KOPT-K1 (cell line): ENCODE measurements around the gene SCMH1.

Experiments
- H3K27ac ChIP-seq: fragments of 200-600 bp; sonication (generic); 2 replicates; pipeline ENCODE4 v1.5.1; 2016; ENCODE audit warnings: antibody characterized with exemption, mild to moderate bottlenecking, low read depth, low read length; ENCODE audit not compliant: poor library complexity, severe bottlenecking
- H3K36me3 ChIP-seq: fragments of 200-600 bp; sonication (generic); 2 replicates; pipeline ENCODE4 v1.5.1; 2017; ENCODE audit warnings: antibody characterized with exemption, mild to moderate bottlenecking, low read length, moderate library complexity; ENCODE audit not compliant: insufficient read depth
- H3K9me3 ChIP-seq: fragments of 200-600 bp; sonication (generic); 2 replicates; pipeline ENCODE4 v1.5.1; 2017; ENCODE audit warnings: antibody characterized with exemption, low read length, mild to moderate bottlenecking; ENCODE audit not compliant: insufficient read depth, poor library complexity, severe bottlenecking

Gene SCMH1

DNA sequence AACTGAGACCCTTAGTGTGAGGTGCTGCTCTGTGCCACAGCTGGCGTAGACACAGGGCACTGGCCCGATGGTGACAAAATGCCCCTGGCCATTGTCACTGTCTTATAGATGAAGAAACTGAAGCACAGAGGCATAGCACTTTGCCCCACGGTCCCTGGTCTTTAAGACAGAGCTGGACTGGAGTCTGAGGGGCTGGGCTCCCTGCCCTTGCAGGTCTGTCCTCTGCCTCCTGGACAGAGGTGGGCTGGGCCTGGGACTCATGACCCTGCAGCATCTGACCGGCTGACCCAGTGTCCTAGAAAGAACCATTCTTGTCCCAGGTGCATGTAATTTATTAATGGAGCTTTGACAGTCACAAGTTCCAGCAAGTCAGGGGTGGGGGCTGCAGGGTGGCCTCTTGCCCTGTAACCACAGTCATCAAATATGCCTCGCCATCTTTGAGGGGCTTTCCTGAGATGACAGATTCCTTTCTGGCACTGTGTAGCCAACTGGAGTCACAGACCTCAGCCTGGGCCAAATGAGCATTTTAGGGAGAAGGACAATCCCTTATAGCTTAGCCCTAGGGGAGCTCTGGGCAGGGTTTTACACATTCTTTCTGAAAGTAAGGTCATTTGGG, 226.7 kb downstream of the SCMH1 start:
- Histone ChIP-seq H3K27ac (peak overlapping the region; percentile 51), H3K9me3 (no peaks in the 10 kb centered on the region), H3K36me3 (peaks cover 100% of the 10 kb centered on the region)

DNA sequence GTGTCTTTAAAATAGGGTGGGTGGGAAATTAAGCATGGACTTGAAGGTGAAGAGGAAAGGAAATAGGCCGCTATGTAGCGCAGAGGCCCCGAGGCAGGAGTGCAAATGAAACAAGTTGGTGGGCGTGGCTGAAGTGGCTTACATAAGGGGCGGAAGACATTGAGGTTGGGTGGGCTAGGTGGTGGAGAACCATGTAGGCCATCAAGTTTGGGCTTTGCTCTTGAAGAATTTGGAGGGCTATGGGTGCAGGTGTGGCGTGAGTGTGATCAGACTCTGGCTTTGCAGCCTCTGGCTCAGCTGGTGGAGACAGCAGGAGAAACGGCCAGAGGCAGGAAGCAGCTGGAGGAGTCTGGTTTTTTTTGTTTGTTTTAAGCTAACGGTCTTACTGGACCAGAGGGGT, 227.2 kb downstream of the SCMH1 start:
- Histone ChIP-seq H3K27ac (peak overlapping the region; percentile 51), H3K9me3 (no peaks in the 10 kb centered on the region), H3K36me3 (peaks cover 100% of the 10 kb centered on the region)

DNA sequence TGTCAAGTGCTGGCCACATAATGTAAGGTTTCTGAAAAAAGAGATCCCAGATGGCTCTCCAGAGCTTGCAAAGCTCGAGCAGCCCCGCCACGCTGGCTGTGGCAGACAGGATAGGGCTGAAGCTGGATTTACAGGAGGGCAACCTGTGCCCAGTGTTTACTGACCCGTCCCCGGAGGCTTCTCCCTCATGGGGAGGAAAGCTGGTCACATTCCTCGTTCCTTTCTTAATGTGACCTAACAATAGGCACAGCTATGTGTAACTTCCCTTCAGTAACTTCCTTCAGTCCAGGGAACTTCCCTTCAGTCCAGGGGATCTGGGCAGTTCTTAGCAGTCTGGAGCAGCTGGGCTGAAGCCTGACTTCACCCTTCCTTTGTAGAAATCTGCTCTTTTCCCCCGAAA, 228.3 kb downstream of the SCMH1 start:
- peaks cover 100% of the 10 kb centered on the region for H3K36me3 ChIP-seq
- H3K9me3 ChIP-seq = no peaks in the 10 kb centered on the region

DNA sequence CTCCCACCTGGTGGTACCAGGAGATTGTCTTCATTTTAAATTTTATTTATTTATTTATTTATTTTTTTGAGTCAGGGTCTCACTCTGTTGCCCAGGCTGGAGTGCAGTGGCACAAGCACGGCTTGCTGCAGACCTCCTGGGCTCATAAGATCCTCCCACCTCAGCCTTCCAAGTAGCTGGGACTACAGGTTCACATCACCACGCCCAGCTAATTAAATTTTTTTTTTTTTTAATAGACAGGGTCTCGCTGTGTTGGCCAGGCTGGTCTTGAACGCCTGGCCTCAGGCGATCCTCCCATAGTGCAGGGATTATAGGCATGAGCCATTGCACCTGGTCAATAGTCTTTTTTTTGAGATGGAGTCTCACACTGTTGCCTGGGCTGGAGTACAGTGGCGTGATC, 229.1 kb downstream of the SCMH1 start:
- peaks cover 100% of the 10 kb centered on the region for H3K36me3 ChIP-seq
- H3K27ac ChIP-seq = no peak overlapping the region
- H3K9me3 ChIP-seq = no peaks in the 10 kb centered on the region

More for the DNA sequence above, 228.3 kb downstream of the SCMH1 start:
- H3K27ac ChIP-seq = peak overlapping the region; percentile 51

DNA sequence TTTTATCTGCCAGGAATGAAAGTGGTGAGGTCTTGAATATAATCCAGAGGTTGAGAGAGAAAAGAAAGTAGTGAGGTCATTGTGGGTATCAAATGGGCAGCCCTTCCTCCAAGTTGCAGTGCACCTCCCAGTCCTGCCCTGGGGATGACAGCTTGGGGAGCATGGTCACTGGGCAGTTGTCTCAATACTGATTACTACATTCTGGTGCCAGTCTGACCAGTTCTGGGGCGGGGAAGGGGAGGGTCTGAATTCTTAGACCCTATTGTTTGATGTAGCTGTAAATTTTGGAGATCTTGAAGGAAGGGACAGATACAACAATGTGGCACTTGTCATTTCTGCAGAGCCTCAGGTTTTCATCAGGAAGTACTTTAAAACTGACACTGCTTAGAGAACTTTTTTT, 231.8 kb downstream of the SCMH1 start:
- H3K36me3 ChIP-seq = peaks cover 100% of the 10 kb centered on the region
- no peaks in the 10 kb centered on the region for H3K9me3 ChIP-seq
- H3K27ac ChIP-seq = no peak overlapping the region

DNA sequence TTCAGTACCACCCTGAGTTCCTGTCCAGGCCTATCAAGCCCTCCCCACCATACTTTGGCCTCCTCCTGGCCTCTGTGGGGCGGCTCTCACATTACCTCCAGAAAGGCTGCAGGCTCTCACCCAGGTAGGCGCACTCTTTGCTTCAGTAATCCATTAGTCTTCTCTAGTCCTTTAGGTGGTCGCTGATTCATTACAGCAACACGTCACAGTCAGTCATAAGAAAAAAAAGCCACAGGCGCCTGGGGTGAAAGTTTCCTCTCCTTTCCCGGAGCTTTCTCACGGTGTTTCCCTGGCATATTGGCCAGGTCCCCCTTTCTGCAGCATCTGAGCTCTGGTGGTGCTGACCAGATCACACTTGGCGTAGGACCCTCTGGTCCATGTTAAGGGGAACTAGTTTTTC, 232.6 kb downstream of the SCMH1 start:
- H3K27ac ChIP-seq = no peak overlapping the region
- H3K36me3 ChIP-seq = peaks cover 100% of the 10 kb centered on the region

DNA sequence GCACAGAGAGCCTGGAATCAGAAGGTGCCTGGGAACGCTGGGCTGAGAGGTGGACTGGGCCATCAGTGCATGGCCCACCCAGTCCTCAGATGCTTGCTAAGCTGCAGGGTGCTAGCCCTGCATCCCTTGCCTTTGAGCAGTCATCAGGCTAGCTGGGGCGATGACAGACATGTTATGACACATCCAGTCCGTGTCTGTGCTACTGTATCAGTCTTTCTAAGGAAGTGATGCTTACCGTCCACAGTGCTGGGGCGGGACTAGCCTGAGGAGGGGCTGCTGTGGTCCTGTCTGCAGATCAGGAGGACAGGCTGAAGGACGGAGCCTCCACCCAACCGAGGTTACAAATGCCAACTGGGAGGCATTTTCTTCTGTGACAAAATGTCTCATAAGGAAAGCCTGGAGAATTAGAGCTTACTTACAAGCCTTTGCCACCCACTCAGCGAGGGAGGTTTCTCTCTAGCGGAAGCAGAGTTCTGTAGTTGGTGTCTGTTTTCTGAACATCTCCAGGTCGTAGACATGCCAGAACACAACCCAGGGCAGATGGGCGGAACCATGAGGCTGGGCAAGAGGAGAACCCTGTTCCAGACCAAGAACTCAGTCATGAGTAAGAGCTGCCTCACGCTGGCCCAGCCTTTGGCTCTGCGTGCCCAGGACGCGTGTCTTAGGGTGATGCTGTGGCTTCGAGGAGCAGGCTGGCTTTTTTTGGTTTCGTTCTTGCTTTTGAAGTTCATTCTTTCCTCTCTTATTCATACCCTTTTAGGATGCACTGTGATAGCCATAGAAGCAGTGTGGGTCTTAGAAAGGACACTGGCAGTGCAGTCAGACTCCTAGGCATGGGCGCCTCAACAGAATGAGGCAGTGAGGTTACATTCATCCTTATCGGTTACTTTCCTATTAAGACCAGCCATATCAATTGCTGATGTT, 234.9 kb downstream of the SCMH1 start:
- Histone ChIP-seq H3K9me3 (no peaks in the 10 kb centered on the region), H3K36me3 (peaks cover 98% of the 10 kb centered on the region), H3K27ac (no peak overlapping the region)

More for the DNA sequence above, 232.6 kb downstream of the SCMH1 start:
- no peaks in the 10 kb centered on the region for H3K9me3 ChIP-seq

DNA sequence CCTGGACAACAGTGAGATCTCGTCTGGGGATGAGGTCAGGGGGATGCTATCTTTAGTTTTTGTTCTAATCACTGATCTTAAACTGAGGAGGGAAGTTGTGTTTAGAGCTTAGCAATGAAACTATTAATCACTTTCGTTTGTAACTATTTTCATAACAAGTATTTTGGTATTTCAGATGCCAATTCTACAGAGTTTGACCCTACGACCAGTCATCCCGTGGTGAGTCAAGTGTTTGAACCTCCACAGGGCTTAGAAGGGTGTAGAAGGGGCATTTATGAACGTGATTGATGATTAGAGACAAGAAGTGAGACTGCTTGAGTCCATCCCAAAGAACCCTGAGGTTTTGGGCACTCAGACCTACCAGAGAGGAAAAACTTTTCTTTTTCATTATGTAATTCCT, 236.2 kb downstream of the SCMH1 start:
- Histone ChIP-seq H3K27ac (no peak overlapping the region), H3K36me3 (peaks cover 98% of the 10 kb centered on the region), H3K9me3 (no peaks in the 10 kb centered on the region)

DNA sequence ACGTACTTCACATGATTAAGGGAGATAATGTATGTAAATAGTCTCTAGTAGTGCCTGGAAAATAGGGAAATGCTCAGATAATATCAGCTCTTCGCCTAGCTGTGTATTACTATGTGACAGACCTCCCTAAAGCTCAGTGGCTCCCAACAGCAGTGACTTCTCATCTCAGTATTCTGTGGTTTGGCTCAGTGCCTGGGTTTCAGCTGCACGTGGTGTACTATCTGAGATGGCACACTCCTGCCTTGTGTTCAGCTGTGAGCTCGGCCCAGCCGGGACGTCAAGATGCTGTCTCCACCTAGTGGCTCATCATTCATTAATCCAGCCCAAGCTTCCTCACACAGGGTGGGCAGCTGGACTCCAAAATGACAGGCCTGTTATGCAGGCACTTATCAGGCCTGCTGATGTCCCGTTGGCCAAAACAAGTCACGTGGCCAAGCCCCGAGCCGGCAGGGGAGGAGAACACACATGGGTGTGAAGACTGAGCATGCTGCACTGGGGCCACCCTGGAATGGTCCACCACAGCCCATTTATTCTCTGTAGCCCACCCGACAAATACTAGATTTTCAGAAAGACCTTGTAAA, 238.4 kb downstream of the SCMH1 start:
- peak overlapping the region; percentile 14 for H3K27ac ChIP-seq
- H3K9me3 ChIP-seq = no peaks in the 10 kb centered on the region
- H3K36me3 ChIP-seq = peaks cover 98% of the 10 kb centered on the region

DNA sequence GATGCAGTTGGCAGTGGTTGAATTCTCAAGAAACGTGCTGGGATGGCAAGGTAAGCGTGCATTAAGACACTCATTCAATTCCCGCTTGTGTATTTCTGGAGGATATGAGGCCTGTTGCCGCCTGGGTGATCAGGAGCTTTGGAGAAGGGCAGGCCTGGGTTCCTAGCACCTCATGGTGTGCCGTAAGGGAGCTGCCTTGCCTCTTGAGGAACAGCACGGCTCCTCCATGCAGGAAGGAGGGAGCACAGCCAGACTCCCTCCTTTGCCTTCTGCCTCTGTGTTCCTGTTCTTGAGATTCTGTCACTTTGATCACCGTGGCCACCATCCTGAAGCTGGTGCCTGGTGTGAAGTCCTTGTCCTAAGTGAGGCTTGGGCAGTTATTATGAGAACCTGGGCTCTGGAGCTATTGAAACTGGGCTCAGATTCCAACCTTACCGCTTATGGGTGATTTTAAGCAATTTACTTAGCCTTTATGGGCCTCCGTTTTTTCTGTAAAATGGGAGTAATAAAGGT, 238.9 kb downstream of the SCMH1 start:
- peaks cover 98% of the 10 kb centered on the region for H3K36me3 ChIP-seq
- H3K27ac ChIP-seq = peak overlapping the region; percentile 14
- H3K9me3 ChIP-seq = no peaks in the 10 kb centered on the region

DNA sequence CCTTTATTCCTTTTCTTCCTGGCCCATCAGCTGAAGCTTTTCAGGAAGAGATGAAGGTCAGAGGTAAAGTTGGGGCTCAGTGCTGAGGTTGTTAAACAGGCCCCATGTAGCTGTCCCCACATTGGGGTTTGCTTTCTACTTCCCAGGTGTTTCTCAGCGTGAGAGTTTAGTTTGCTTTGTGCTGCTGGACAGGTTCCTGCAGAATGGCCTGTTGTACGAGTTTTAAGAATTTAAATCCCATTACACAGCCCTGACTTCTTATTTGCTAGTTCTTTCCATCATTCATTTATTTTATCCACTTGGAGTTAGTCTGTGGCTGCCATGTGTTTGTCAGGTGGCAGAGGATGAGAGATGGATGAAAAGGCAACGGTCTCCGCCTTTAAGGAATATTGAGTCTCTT, 243.4 kb downstream of the SCMH1 start:
- Histone ChIP-seq H3K27ac (no peak overlapping the region), H3K36me3 (peaks cover 98% of the 10 kb centered on the region), H3K9me3 (no peaks in the 10 kb centered on the region)

DNA sequence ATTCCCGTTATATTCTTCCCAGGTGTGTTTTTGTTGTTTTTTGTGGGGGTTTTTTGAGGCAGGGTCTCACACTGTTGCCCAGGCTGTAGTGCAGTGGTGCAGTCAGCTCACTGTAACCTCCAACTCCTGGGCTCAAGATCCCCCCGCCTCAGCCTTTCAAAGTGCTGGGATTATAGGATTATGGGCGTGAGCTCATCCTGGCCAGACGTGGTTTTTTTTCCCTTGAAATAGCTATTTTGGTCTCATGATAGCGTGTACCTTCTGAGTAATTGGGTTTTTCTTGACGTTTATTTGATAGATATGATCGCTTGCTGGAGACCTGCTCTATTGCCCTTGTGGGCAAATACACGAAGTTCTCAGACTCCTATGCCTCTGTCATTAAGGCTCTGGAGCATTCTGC, 245.0 kb downstream of the SCMH1 start:
- peaks cover 100% of the 10 kb centered on the region for H3K36me3 ChIP-seq
- H3K9me3 ChIP-seq = no peaks in the 10 kb centered on the region
- H3K27ac ChIP-seq = no peak overlapping the region

DNA sequence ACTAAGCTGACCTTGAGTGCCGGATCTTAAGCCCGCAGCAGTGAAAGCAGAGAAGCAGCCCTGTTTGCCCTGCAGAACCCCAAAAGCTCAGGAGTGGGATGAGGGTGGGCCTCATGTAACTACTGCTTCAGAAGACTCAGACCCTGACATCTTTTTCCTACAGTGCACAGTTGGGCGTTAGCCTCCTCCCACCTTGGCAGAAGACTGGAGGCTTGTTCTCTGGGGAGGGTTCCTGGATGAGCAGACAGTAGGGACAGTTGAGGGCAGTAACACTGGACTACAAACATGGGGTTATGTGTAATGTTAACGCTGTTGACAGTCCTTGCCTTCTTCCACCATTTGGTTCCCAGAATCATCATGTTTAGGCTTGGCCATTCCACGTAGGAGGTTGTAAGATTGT, 253.0 kb downstream of the SCMH1 start:
- Histone ChIP-seq H3K27ac (no peak overlapping the region), H3K36me3 (peaks cover 100% of the 10 kb centered on the region), H3K9me3 (no peaks in the 10 kb centered on the region)

DNA sequence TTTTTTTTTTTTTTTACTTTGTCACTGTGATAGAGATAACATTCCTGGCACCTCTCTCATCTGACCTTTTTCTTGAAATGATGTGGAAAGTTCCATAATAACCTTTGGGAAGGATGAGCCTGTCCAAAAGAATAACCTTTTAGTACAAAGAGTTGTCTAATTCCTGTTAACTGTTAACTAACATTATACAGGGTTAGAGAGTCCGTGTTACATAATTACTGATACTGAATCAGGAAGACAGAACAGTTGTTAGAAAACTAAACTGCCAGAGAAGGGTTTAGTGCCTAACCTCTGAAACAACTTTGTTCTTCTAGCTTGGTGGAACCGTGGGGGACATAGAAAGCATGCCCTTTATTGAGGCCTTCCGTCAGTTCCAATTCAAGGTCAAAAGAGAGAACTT, 253.8 kb downstream of the SCMH1 start:
- Histone ChIP-seq H3K27ac (no peak overlapping the region), H3K36me3 (peaks cover 100% of the 10 kb centered on the region)

More for the DNA sequence above, 253.8 kb downstream of the SCMH1 start:
- no peaks in the 10 kb centered on the region for H3K9me3 ChIP-seq
